ENCODE measurements around the gene SAE1. TPM values are rescaled to one million over a fixed set of nuclear protein-coding genes. Genes with fewer than 3 reads are reported as not detected.

Gene SAE1
- total and polyA plus RNA-seq, 2 experiments from 2014 or later: 143 to 177 TPM

DNA sequence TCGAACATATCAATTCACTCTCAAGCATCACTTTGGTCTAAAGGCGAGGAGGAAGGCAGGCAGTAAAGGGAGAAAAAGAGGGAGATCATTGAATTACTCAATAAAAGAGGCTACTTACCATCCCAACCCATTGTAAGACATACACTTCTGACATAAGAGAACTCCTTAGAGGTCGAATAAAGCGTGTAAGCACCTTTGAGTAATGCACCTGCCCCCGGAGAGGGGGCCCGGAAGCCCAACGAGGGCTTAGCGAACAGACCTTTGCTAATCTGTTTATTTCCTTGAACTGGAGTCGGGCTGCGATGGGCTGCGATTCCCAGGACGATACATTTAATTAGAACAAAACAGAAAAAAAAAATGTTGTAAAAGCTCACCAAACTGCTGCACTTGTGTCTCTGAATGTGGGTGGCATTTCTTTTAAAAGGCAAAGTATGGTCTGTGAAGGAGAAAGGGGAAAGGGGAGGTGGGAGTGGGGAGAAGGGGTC lies 20.1 kb upstream of the SAE1 start:
- no peak for TF ChIP-seq EZH2phosphoT487 (IDR thresholded peaks at IDR 0.05; ENCODE audit: insufficient read depth, low read depth)
- no peak for TF ChIP-seq EZH2 (IDR thresholded peaks at IDR 0.05; ENCODE audit: insufficient read depth, poor library complexity, severe bottlenecking)
- Histone ChIP-seq H3K9ac (peak overlapping the region; percentile 98), H3K9me3 (ENCODE audit: low read depth) (no peaks in the 10 kb centered on the region), H4K20me1 (ENCODE audit: insufficient read depth) (no peaks in the 10 kb centered on the region), H3K9me2 (ENCODE audit: insufficient read depth) (no peaks in the 10 kb centered on the region), H3K4me2 (ENCODE audit: unreplicated experiment) (peak overlapping the region; percentile 99), H3K4me1 (ENCODE audit: insufficient read depth) (peaks cover 42% of the 10 kb centered on the region), H3K79me2 (ENCODE audit: insufficient read depth) (peaks cover 47% of the 10 kb centered on the region), H3F3A (ENCODE audit: insufficient read depth) (peaks cover 63% of the 10 kb centered on the region), H2AFZ (no peak overlapping the region), H3K36me3 (ENCODE audit: low read depth) (no peaks in the 10 kb centered on the region), H3K27me3 (replicated peaks; ENCODE audit: insufficient read depth) (no peaks in the 10 kb centered on the region), H3K4me3 (peak overlapping the region; percentile 78), H3K27ac (peak overlapping the region; percentile 96)
- peak; percentile 25 for DNase-seq
- WGBS, 2 experiments (ENCODE audit: low coverage in 1 of 2, low lambda C conversion rate in 2 of 2, missing lambda C conversion rate in 2 of 2): 2 to 4% methylated on average over 12 of the region's 12 CpGs
- in situ Hi-C loops (cut with MboI): no loop called here

- Histone ChIP-seq H3K36me3 (ENCODE audit: low read depth) (no peaks in the 10 kb centered on the region), H3K27me3 (replicated peaks; ENCODE audit: insufficient read depth) (no peaks in the 10 kb centered on the region), H3K27ac (peak overlapping the region; percentile 96), H3K9me2 (ENCODE audit: insufficient read depth) (no peaks in the 10 kb centered on the region), H4K20me1 (ENCODE audit: insufficient read depth) (no peaks in the 10 kb centered on the region), H3K79me2 (ENCODE audit: insufficient read depth) (peaks cover 42% of the 10 kb centered on the region), H3K9ac (peak overlapping the region; percentile 98), H3F3A (ENCODE audit: insufficient read depth) (peaks cover 57% of the 10 kb centered on the region), H3K9me3 (ENCODE audit: low read depth) (no peaks in the 10 kb centered on the region), H3K4me1 (ENCODE audit: insufficient read depth) (peaks cover 40% of the 10 kb centered on the region), H3K4me2 (ENCODE audit: unreplicated experiment) (peak overlapping the region; percentile 99), H3K4me3 (peak overlapping the region; percentile 78), H2AFZ (no peak overlapping the region)
- peak; percentile 43 for DNase-seq
- TF ChIP-seq EZH2phosphoT487 (IDR thresholded peaks at IDR 0.05; ENCODE audit: insufficient read depth, low read depth): no peak
- no peak for TF ChIP-seq EZH2 (IDR thresholded peaks at IDR 0.05; ENCODE audit: insufficient read depth, poor library complexity, severe bottlenecking)
- WGBS, 2 experiments (ENCODE audit: low coverage in 1 of 2, low lambda C conversion rate in 2 of 2, missing lambda C conversion rate in 2 of 2): 1% methylated on average over 27 to 35 of the region's 35 CpGs
- in situ Hi-C loops (cut with MboI): no loop called here
These were observed 19.5 kb upstream of the SAE1 start for GRCh38 chr19:47111006-47111621.

GRCh38 chr19:47111682-47112165 lies 18.9 kb upstream of the SAE1 start:
- Histone ChIP-seq H2AFZ (peak overlapping the region; percentile 35), H3K27ac (peak overlapping the region; percentile 96), H3K9ac (peak overlapping the region; percentile 98), H3F3A (ENCODE audit: insufficient read depth) (peaks cover 51% of the 10 kb centered on the region), H3K36me3 (ENCODE audit: low read depth) (no peaks in the 10 kb centered on the region), H3K27me3 (replicated peaks; ENCODE audit: insufficient read depth) (no peaks in the 10 kb centered on the region), H3K4me1 (ENCODE audit: insufficient read depth) (peaks cover 35% of the 10 kb centered on the region), H3K4me2 (ENCODE audit: unreplicated experiment) (peak overlapping the region; percentile 99), H3K9me3 (ENCODE audit: low read depth) (no peaks in the 10 kb centered on the region), H3K4me3 (peak overlapping the region; percentile 78), H3K9me2 (ENCODE audit: insufficient read depth) (no peaks in the 10 kb centered on the region), H4K20me1 (ENCODE audit: insufficient read depth) (no peaks in the 10 kb centered on the region), H3K79me2 (ENCODE audit: insufficient read depth) (peaks cover 38% of the 10 kb centered on the region)
- 0 to 2% methylated on average over 12 to 24 of the region's 24 CpGs for WGBS, 2 experiments (ENCODE audit: low coverage in 1 of 2, low lambda C conversion rate in 2 of 2, missing lambda C conversion rate in 2 of 2)
- in situ Hi-C loops (cut with MboI): no loop called here
- peak; percentile 18 for DNase-seq
- TF ChIP-seq EZH2phosphoT487 (IDR thresholded peaks at IDR 0.05; ENCODE audit: insufficient read depth, low read depth) (no peak), EZH2 (IDR thresholded peaks at IDR 0.05; ENCODE audit: insufficient read depth, poor library complexity, severe bottlenecking) (no peak)

DNA sequence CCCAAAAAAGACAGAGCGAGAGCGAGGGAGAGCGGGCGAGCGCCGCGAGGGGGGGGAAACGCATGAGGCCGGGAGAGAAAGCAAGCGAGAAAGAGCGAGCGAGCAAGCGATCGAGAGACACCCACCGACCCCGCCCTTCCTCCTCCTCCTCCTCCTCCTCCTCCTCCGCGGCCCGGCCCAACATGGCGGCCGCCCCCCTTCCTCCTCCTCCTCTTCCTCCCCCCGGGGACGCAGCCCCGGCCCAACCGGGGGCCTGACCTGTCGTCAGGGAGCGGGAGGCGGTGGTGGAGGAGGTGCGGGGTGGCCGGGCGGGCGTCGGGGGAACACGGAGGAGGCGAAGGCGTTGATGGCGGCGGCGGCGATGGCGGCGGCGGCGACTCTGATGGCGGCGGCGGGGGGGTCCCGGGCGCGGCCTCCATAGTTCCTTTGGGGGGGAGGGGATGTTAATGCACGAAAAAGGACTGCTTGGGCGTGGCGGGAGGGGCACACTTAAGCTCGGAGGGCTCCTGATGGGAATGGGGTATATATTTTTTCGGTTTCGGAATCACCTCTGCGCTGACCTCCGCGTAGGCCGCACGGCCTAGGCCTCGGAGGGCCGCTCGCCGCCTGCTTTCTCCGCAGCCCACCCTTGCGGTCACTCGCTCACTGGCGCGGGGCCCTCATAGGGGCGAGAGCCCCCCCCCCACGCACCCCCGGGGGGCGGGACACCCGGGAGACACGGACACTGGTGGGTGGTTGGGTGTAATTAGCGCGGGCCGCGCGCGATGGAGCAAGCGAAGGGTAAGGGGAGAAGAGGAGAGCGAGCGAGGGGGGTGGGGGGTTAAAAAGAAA lies 18.3 kb upstream of the SAE1 start:
- TF ChIP-seq EZH2 (IDR thresholded peaks at IDR 0.05; ENCODE audit: insufficient read depth, poor library complexity, severe bottlenecking) (no peak), EZH2phosphoT487 (IDR thresholded peaks at IDR 0.05; ENCODE audit: insufficient read depth, low read depth) (no peak)
- peak overlapping the region; percentile 96 for H3K27ac ChIP-seq
- H3K4me1 ChIP-seq (ENCODE audit: insufficient read depth): peaks cover 28% of the 10 kb centered on the region
- H3K4me2 ChIP-seq (ENCODE audit: unreplicated experiment): peak overlapping the region; percentile 99
- no peaks in the 10 kb centered on the region for H4K20me1 ChIP-seq (ENCODE audit: insufficient read depth)
- H2AFZ ChIP-seq: peak overlapping the region; percentile 35
- peaks cover 38% of the 10 kb centered on the region for H3K79me2 ChIP-seq (ENCODE audit: insufficient read depth)
- H3K9me3 ChIP-seq (ENCODE audit: low read depth): no peaks in the 10 kb centered on the region
- 1 to 3% methylated on average over 25 to 82 of the region's 85 CpGs for WGBS, 2 experiments (ENCODE audit: low coverage in 1 of 2, low lambda C conversion rate in 2 of 2, missing lambda C conversion rate in 2 of 2)
- H3K36me3 ChIP-seq (ENCODE audit: low read depth): no peaks in the 10 kb centered on the region
- H3K9ac ChIP-seq: peak overlapping the region; percentile 98
- in situ Hi-C loops (cut with MboI): no loop called here
- H3K27me3 ChIP-seq (replicated peaks; ENCODE audit: insufficient read depth): no peaks in the 10 kb centered on the region
- peak; percentile 88 for DNase-seq
- H3F3A ChIP-seq (ENCODE audit: insufficient read depth): peaks cover 45% of the 10 kb centered on the region
- H3K4me3 ChIP-seq: peak overlapping the region; percentile 78
- H3K9me2 ChIP-seq (ENCODE audit: insufficient read depth): no peaks in the 10 kb centered on the region
